Raji (cell line): ENCODE data around the gene COX19.

Source experiments
- POLR2A ChIP-seq: IDR thresholded peaks from 2 replicates; pipeline ENCODE4 v1.6.1; 2011; ENCODE audit warnings: low read depth, low read length, control low read depth; ENCODE audit not compliant: insufficient read depth

Gene COX19

DNA sequence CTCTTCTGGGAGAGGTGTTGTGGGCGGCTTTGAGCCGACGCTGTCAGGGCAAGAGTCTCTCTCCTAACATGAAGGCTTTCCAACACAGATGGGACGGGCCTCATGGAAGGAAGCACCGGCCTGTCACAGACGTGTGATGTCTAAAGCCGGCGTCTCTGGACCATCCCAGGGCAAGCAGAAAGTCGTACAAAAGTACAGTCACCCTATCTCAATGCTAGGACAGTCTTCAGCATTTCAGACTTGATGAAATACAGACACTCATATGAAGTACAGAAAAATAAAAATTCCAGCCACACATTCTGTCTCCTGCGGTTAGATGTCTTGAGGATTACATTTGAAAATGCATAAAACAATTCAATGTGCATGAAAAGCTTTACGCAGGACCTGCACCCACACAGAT lies 38.2 kb upstream of the COX19 start:
- TF ChIP-seq POLR2A, result no peak

GRCh38 chr7:1012716-1013095 lies 37.4 kb upstream of the COX19 start:
- no peak for TF ChIP-seq POLR2A

GRCh38 chr7:1012004-1012715 lies 36.8 kb upstream of the COX19 start:
- no peak for TF ChIP-seq POLR2A

- TF ChIP-seq POLR2A, result no peak
Observed at GRCh38 chr7:1011297-1012003, 36.1 kb upstream of the COX19 start.

DNA sequence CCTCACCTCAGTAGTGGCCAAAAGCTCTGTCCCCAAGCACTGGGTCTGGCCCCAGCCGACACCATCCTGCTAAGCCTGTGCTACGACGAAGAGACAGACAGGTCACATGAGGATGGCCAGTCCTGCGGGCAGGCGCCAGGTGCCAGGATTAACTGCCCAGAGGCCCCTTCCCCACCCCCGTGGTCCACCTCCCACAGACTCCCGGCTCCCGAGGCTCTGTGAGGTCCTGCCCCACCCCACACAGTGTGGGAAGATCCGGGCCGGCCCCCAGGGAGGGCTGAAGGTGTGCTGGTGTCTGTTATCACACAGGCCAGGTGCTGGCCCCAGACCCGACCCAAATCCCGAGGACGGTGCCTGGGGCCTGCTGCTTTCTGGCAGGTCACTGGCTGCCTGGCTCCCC lies 34.9 kb upstream of the COX19 start:
- no peak for TF ChIP-seq POLR2A

GRCh38 chr7:1009747-1010146 lies 34.4 kb upstream of the COX19 start:
- no peak for TF ChIP-seq POLR2A

- TF ChIP-seq POLR2A, result no peak
Observed at GRCh38 chr7:1008733-1009363, 33.5 kb upstream of the COX19 start.

- no peak for TF ChIP-seq POLR2A
Observed at GRCh38 chr7:1007901-1008300, 32.6 kb upstream of the COX19 start.

- TF ChIP-seq POLR2A, result no peak
Observed at GRCh38 chr7:1005303-1005702, 30.0 kb upstream of the COX19 start.

- no peak for TF ChIP-seq POLR2A
Observed at GRCh38 chr7:1004018-1004852, 28.9 kb upstream of the COX19 start.

- no peak for TF ChIP-seq POLR2A
Observed at GRCh38 chr7:999941-1000935, 24.9 kb upstream of the COX19 start.

- no peak for TF ChIP-seq POLR2A
Observed at GRCh38 chr7:999149-999879, 24.0 kb upstream of the COX19 start.
